GM21381 (cell line): Measurements from ENCODE around the gene DOK7.

Experiments used
- ATAC-seq: cut with Tn5 transposase; IDR thresholded peaks from one replicate; pipeline ENCODE4 v1.9.1; 2021; ENCODE audit warnings: mild to moderate bottlenecking, moderate library complexity; ENCODE audit not compliant: unreplicated experiment

The DOK7 gene, protein sequence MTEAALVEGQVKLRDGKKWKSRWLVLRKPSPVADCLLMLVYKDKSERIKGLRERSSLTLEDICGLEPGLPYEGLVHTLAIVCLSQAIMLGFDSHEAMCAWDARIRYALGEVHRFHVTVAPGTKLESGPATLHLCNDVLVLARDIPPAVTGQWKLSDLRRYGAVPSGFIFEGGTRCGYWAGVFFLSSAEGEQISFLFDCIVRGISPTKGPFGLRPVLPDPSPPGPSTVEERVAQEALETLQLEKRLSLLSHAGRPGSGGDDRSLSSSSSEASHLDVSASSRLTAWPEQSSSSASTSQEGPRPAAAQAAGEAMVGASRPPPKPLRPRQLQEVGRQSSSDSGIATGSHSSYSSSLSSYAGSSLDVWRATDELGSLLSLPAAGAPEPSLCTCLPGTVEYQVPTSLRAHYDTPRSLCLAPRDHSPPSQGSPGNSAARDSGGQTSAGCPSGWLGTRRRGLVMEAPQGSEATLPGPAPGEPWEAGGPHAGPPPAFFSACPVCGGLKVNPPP

DNA sequence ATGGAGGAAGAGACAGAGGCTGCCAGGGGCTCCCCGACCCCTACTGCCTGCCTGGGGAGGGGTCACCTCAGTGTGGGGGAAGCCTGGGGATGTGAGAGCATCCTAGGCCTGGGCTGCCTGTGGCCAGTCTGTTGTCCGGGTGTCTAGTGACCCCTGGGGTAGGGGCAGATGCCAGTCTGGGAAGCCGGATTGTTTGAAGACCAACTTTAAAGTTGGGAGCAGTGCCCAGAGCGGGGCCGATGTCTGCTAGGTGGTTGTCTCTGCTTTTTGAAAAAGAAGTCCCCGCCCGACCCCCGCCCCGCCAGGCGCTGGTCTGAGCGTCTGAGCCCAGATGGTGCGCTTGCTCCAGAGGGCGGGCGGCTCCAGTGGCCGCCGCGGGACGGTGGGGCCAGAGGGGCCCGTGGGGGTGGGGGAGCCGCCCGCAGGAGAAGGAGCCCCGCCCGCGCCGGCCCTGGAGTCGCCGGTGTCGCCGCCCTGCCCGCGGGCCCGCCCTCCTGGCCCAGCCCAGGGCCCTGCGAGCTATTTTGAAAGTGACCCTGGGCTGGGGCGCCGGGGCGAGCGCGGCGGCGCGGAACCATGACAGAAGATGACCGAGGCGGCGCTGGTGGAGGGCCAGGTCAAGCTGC is at the start of gene DOK7:
TSS of gene DOK7 (plus strand) at position 517 of the 626 bp plus-strand sequence. CDS start at position 587, 70 bp downstream.
- no peak for ATAC-seq

GRCh38 chr4:3413675-3414420 is 49.3 kb upstream of the DOK7 start:
- ATAC-seq, result no peak

- no peak for ATAC-seq
These were observed 48.5 kb upstream of the DOK7 start for GRCh38 chr4:3414421-3415279.

GRCh38 chr4:3415471-3416141 is 47.5 kb upstream of the DOK7 start:
- no peak for ATAC-seq

GRCh38 chr4:3416270-3416669 is 46.8 kb upstream of the DOK7 start:
- ATAC-seq, result no peak

DNA sequence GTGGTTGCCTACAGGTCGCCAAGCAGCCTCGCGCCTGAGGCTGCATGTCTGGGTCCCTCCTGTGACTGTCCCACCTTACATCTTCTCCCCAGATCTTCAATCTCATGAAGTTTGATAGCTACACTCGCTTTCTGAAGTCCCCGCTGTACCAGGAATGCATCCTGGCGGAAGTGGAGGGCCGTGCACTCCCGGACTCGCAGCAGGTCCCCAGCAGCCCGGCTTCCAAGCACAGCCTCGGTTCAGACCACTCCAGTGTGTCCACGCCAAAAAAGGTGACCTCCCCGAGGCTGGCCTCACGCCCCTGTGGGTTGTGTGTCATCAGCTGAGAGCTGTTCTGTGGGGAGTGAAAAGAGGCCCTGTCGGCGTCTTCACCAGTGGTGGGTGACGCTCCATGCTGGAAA is 46.3 kb upstream of the DOK7 start:
- no peak for ATAC-seq

GRCh38 chr4:3417448-3417847 is 45.7 kb upstream of the DOK7 start:
- ATAC-seq, result no peak

DNA sequence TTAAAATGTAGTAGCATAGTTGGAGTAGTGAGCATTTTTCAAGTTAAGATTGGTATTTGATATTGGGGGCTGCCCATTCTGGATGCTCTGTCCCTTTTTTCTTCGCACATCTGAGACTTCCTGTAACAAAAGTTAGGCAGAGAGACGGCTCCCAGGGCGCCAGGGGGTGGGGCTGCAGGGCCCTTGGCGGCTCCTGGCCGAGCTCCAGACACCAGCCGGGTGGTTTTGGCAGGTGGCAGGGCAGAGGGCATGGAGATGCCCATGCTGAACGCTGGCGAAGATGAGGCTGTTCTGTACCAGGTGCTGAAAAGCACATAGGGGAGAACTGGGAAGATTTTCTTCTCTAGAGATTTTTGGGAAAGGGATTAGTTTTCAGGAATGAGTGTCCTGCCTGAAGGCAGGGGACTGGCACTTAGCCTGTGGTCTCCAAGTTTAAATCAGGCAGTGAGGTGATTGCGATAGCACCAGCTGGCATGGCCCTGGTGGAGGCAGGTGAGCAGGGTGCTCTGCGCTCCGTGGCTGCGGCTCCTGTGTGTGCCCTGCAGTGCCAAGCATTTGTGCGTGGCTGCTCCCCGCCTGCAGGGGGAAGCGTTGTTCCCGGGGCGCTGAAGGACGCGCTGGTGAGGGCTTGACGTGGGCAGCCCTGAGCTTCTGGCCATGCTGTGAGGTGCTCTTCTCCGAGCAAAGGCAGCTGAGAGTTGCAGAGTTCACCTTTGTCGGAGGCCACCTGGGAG is 44.9 kb upstream of the DOK7 start:
- no peak for ATAC-seq

DNA sequence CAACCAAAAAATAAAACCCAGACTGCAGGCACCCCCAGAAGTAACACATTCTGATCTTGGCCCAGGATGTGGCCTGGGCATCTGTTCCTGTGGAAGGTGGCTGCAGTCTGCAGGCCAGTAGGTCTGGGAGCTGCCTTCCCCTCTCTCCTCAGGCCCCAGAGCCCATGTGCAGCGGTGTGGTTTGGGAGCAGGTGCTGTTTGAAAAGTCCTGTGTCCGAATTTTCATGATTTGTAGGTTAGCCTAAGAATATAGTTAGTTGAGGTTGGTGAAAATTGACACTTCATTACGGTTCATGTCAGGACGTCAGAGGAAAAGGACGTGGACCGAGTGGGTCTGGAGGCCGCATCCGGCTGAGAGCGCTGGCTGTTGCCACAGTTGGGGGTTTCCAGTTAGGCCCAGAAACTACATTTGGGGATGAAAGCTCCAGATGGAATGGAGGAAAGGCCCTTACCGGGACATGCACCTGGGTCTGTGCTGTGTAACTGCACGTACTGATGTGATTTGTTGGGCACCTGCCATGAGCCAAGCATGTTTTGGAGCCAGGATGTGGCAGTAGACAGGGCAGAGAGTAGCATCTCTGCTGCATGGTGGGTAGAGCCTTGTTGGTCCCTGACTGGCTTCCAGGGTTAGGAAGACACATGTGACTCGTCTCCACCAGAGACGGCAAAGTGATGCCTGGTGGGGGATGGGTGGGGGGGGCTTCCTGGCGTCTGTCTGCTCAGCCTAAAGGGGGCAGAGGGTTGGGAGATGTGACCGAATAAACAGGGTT is 43.1 kb upstream of the DOK7 start:
- no peak for ATAC-seq

GRCh38 chr4:3420606-3420955 is 42.5 kb upstream of the DOK7 start:
- no peak for ATAC-seq

DNA sequence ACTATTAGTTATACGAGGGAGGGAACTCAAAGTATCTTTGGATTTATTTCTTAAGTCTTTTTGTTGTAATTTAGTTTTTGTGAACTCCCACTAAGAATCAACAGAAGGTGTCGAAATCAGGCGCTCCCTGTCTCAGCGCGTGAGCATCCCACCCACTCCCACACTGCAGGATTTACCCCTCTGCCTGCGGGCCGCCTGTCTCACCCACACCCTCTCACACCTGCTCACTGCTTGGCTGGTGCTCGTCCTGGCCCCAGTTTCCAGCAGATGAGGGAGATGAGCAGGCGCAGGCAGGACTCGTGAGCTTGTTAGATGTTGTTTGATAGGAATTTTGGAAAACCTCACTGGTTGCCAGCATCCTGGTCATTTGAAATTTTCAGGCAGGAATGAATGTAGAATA is 42.1 kb upstream of the DOK7 start:
- ATAC-seq, result no peak

- ATAC-seq, result no peak
These were observed 41.6 kb upstream of the DOK7 start for GRCh38 chr4:3421470-3421869.

- no peak for ATAC-seq
These were observed 40.8 kb upstream of the DOK7 start for GRCh38 chr4:3422241-3422801.

GRCh38 chr4:3422808-3423297 is 40.3 kb upstream of the DOK7 start:
- ATAC-seq, result no peak

DNA sequence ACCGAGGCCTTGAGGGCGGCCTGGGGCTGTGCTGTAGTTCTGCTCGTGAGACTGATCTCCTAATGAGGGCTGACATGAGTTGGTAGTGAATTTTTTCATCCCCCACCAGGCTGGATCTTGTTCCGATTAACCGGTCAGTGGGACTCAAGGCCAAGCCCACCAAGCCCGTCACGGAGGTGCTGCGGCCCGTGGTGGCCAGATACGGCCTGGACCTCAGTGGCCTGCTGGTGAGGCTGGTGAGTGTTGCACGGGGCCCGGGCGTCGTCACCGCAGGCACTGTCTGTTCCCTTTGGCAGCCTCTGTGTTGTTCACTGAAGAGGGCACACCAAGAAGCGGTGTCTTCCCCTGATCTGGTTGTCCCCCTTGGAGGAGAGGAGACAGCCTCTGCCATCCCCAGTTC is 39.7 kb upstream of the DOK7 start:
- no peak for ATAC-seq

DNA sequence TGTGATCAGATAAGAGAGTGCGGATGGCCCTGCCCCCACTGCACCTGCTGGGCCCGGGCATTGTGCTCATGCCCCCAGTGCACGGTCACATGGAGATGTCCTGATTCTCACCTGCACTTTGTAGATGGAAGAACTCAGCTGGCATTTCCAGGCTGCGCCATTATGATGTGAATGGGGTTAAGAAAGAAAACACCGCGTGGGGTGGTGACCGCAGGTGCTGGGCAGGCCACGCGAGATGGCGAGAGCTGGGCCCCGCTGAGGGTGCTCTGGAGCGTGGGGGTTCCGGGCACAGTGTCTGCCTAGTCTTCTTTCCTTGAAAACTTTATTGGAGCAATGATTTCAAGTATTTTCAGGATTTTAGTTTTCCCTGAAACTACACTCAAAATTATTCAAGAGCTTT is 39.2 kb upstream of the DOK7 start:
- ATAC-seq, result no peak

GRCh38 chr4:3424522-3425095 is 38.5 kb upstream of the DOK7 start:
- no peak for ATAC-seq
